ENCODE measurements around the gene RSPO3.

GRCh38 chr6:127201321-127201720 lies 82.8 kb downstream of the RSPO3 start:
- no peak for TF ChIP-seq CTCF (conservative IDR thresholded peaks at IDR 0.05; ENCODE audit: low read depth, low read length)
- no peak for TF ChIP-seq EZH2 (IDR thresholded peaks at IDR 0.05; ENCODE audit: borderline replicate concordance, low read depth, low read length, poor library complexity, severe bottlenecking)

Measured in A673 (cell line).